ENCODE measurements around the gene KCTD7.
A peak's percentile ranks its signal among the peaks of the same experiment; 100 is the strongest.
"Not testable (repeated sequence)": the region's sequence is repeated elsewhere in the genome, so short reads cannot be mapped to it uniquely, and the experiment has no call there.

DNA sequence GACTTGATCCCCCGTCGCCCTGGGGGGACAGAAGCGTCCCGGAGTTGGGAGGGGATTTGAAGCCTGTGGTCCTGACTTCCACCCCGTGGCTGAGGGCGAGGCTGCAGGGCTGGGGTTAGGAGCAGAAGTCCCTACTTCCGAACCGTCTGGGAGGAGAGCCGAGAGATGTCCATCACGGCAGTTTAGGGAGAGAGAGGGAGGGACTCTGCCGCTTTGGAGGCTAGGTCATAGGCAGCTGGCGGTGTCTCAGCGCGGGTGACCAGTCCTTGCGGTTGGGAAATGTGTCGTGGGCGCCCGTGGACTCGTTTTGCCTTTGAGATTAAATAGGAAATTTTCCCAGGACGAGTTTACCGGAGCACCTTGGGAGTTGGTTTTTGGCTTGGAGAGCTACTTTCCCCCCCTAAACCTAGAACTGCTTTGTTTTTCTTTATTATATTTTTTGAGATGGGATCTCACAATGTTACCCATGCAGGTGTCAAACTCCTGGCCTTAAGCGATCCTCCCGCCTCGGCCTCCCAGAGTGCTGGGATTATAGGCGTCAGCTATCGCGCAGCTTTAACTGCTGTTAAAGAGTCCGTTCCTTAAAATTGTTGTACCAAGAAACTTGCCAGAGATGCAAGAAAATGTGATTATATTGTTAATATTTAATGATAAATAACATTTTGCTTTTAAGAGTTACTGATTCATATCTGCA lies 26.6 kb downstream of the KCTD7 start:
- TF ChIP-seq, protein P1, sequence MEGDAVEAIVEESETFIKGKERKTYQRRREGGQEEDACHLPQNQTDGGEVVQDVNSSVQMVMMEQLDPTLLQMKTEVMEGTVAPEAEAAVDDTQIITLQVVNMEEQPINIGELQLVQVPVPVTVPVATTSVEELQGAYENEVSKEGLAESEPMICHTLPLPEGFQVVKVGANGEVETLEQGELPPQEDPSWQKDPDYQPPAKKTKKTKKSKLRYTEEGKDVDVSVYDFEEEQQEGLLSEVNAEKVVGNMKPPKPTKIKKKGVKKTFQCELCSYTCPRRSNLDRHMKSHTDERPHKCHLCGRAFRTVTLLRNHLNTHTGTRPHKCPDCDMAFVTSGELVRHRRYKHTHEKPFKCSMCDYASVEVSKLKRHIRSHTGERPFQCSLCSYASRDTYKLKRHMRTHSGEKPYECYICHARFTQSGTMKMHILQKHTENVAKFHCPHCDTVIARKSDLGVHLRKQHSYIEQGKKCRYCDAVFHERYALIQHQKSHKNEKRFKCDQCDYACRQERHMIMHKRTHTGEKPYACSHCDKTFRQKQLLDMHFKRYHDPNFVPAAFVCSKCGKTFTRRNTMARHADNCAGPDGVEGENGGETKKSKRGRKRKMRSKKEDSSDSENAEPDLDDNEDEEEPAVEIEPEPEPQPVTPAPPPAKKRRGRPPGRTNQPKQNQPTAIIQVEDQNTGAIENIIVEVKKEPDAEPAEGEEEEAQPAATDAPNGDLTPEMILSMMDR (IDR thresholded peaks at IDR 0.05) = peak in 3 of 5 experiments; percentile 4 to 11 (median 7)
- TF ChIP-seq POLR2A (IDR thresholded peaks at IDR 0.05) = not testable (repeated sequence)

Data from transverse colon (tissue), 3 donors.